ENCODE data around the gene MYO1D. TPM values are rescaled to one million over a fixed set of nuclear protein-coding genes. Genes with fewer than 3 reads are reported as not detected.
"Not testable (repeated sequence)": the region's sequence is repeated elsewhere in the genome, so short reads cannot be mapped to it uniquely, and the experiment has no call there.

MYO1D gene
- total RNA-seq, 2 donors from 2014 or later: 238 to 382 TPM

- H3K9me3 ChIP-seq: no peaks in the 10 kb centered on the region
- H3K9ac ChIP-seq (ENCODE audit: low read depth in 2 of 2, low read length in 2 of 2): no peak overlapping the region
- TF ChIP-seq, protein P1, sequence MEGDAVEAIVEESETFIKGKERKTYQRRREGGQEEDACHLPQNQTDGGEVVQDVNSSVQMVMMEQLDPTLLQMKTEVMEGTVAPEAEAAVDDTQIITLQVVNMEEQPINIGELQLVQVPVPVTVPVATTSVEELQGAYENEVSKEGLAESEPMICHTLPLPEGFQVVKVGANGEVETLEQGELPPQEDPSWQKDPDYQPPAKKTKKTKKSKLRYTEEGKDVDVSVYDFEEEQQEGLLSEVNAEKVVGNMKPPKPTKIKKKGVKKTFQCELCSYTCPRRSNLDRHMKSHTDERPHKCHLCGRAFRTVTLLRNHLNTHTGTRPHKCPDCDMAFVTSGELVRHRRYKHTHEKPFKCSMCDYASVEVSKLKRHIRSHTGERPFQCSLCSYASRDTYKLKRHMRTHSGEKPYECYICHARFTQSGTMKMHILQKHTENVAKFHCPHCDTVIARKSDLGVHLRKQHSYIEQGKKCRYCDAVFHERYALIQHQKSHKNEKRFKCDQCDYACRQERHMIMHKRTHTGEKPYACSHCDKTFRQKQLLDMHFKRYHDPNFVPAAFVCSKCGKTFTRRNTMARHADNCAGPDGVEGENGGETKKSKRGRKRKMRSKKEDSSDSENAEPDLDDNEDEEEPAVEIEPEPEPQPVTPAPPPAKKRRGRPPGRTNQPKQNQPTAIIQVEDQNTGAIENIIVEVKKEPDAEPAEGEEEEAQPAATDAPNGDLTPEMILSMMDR (IDR thresholded peaks at IDR 0.05): no peak
- no peaks in the 10 kb centered on the region for H3K27me3 ChIP-seq
- H3K27ac ChIP-seq: no peak overlapping the region
- intact Hi-C loops (cut with DNase I): no loop called here
- H3K4me1 ChIP-seq: no peaks in the 10 kb centered on the region
- H3K36me3 ChIP-seq: no peaks in the 10 kb centered on the region
- no peak overlapping the region for H3K4me3 ChIP-seq
- no peak for DNase-seq
Observed at GRCh38 chr17:32722733-32723132, 154.2 kb downstream of the MYO1D start.

DNA sequence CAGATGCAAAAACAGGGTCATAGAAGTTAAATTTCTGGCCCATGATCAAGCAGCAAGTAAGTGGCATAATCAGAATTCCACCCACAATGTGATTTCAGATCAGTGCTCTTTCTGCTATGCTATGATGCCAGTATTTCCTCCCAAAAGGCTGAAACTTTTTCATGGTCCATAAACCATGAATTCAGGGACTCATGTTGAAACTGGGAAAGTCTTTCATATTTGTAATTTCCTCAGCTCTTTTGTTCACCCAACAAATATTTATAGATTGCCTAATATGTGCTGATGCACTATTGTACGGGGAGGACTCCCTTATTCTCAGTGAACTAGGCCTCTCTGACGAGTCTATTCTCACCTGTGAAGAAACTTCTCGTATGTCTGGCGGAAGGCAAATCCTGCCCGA is 156.3 kb downstream of the MYO1D start:
- Histone ChIP-seq H3K27me3 (no peaks in the 10 kb centered on the region), H3K36me3 (no peaks in the 10 kb centered on the region), H3K27ac (no peak overlapping the region), H3K9ac (ENCODE audit: low read depth in 2 of 2, low read length in 2 of 2) (no peak overlapping the region), H3K9me3 (no peaks in the 10 kb centered on the region), H3K4me1 (no peaks in the 10 kb centered on the region), H3K4me3 (no peak overlapping the region)
- intact Hi-C loops (cut with DNase I): no loop called here
- DNase-seq: no peak
- TF ChIP-seq, protein P1 (IDR thresholded peaks at IDR 0.05): no peak

GRCh38 chr17:32719689-32720088 is 157.2 kb downstream of the MYO1D start:
- Histone ChIP-seq H3K36me3 (no peaks in the 10 kb centered on the region), H3K4me3 (no peak overlapping the region), H3K27me3 (no peaks in the 10 kb centered on the region), H3K27ac (no peak overlapping the region), H3K9me3 (no peaks in the 10 kb centered on the region), H3K4me1 (no peaks in the 10 kb centered on the region), H3K9ac (ENCODE audit: low read depth in 2 of 2, low read length in 2 of 2) (no peak overlapping the region)
- no peak for DNase-seq
- intact Hi-C loops (cut with DNase I): no loop called here
- TF ChIP-seq, protein P1 (IDR thresholded peaks at IDR 0.05): no peak

DNA sequence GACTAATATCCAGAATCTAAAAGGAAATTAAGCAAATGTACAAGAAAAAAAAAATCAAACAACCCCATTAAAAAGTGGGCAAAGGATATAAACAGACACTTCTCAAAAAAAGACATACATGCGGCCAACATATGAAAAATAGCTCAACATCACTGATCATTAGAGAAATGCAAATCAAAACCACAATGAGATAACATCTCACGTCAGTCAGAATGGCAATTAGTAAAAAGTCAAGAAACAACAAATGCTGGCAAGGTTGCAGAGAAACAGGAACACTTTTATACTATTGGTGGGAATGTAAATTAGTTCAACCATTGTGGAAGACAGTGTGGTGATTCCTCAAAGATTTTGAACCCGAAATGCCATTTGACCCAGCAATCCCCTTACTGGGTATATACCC is 162.0 kb downstream of the MYO1D start:
- H3K4me1 ChIP-seq; H3K9ac ChIP-seq (ENCODE audit: low read depth in 2 of 2, low read length in 2 of 2); H3K27ac ChIP-seq; H3K27me3 ChIP-seq; DNase-seq; H3K36me3 ChIP-seq; H3K4me3 ChIP-seq; H3K9me3 ChIP-seq; intact Hi-C loops (cut with DNase I): not testable (repeated sequence)

GRCh38 chr17:32714206-32714605 is 162.7 kb downstream of the MYO1D start:
- H3K36me3 ChIP-seq; intact Hi-C loops (cut with DNase I); H3K9ac ChIP-seq (ENCODE audit: low read depth in 2 of 2, low read length in 2 of 2); H3K27me3 ChIP-seq; H3K27ac ChIP-seq; H3K4me3 ChIP-seq; DNase-seq; H3K4me1 ChIP-seq; H3K9me3 ChIP-seq: not testable (repeated sequence)

- no peaks in the 10 kb centered on the region for H3K27me3 ChIP-seq
- no peak for DNase-seq
- intact Hi-C loops (cut with DNase I): no loop called here
- H3K36me3 ChIP-seq: no peaks in the 10 kb centered on the region
- TF ChIP-seq, protein P1 (IDR thresholded peaks at IDR 0.05): no peak
- H3K4me3 ChIP-seq: no peak overlapping the region
- no peak overlapping the region for H3K27ac ChIP-seq
- H3K9me3 ChIP-seq: no peaks in the 10 kb centered on the region
- no peak overlapping the region for H3K9ac ChIP-seq (ENCODE audit: low read depth in 2 of 2, low read length in 2 of 2)
- H3K4me1 ChIP-seq: no peaks in the 10 kb centered on the region
Observed at GRCh38 chr17:32713081-32713480, 163.8 kb downstream of the MYO1D start.

- Histone ChIP-seq H3K4me1 (no peaks in the 10 kb centered on the region), H3K27ac (no peak overlapping the region), H3K36me3 (no peaks in the 10 kb centered on the region), H3K4me3 (no peak overlapping the region), H3K9ac (ENCODE audit: low read depth in 2 of 2, low read length in 2 of 2) (no peak overlapping the region), H3K9me3 (no peaks in the 10 kb centered on the region), H3K27me3 (no peaks in the 10 kb centered on the region)
- TF ChIP-seq, protein P1 (IDR thresholded peaks at IDR 0.05): no peak
- DNase-seq: no peak
- intact Hi-C loops (cut with DNase I): no loop called here
Observed at GRCh38 chr17:32709562-32709961, 167.4 kb downstream of the MYO1D start.
